Cardiac muscle cell (in vitro differentiated cells and primary cell): Measurements from ENCODE around the gene KDM2A. TPM values are rescaled to one million over a fixed set of nuclear protein-coding genes. Genes with fewer than 3 reads are reported as not detected.

ENCODE experiments used
- DNase-seq, 2 donors: peaks; one replicate each; pipeline versions ENCODE4 v3.0.0 to v3.0.0-alpha.2; 2010 to 2017; ENCODE audit warnings: low read depth in 1 of 2, low spot score in 1 of 2
- H3K27ac ChIP-seq: fragments of 200-600 bp; sonication (generic); 2 replicates; pipeline ENCODE4 v1.5.1; 2016
- H3K27me3 ChIP-seq: fragments of 200-600 bp; sonication (generic); 2 replicates; pipeline ENCODE4 v1.6.0; 2016; ENCODE audit warnings: control low read depth
- H3K36me3 ChIP-seq: fragments of 200-600 bp; sonication (generic); 2 replicates; pipeline ENCODE4 v1.5.1; 2016; ENCODE audit warnings: control low read depth
- H3K4me1 ChIP-seq: fragments of 200-600 bp; sonication (generic); 2 replicates; pipeline ENCODE4 v1.8.1; 2017; ENCODE audit warnings: low read depth, mild to moderate bottlenecking, mixed run types
- H3K4me3 ChIP-seq: fragments of 200-600 bp; sonication (generic); 2 replicates; pipeline ENCODE4 v1.5.1; 2016; ENCODE audit warnings: mild to moderate bottlenecking
- H3K9me3 ChIP-seq: fragments of 200-600 bp; sonication (generic); 2 replicates; pipeline ENCODE4 v1.5.1; 2017; ENCODE audit warnings: low read depth, mild to moderate bottlenecking, control low read depth
- CTCF ChIP-seq: IDR thresholded peaks from 2 replicates; pipeline ENCODE4 v1.5.1; 2012; ENCODE audit warnings: low read depth, mild to moderate bottlenecking, low read length
- polyA plus RNA-seq: library from polyadenylated mRNA; unstranded; fragments of >200 nt; fragmentation: Nextera tagmentation; extraction: Ambion mirVana; gene quantifications from 2 replicates; pipeline ENCODE4 v1.2.1, GENCODE V29; 2016
- total RNA-seq: library from RNA; depleted of rRNA; stranded (reverse); fragments of >200 nt; gene quantifications from 2 replicates; pipeline ENCODE4 v1.2.3, GENCODE V29; 2016

Gene KDM2A
- total and polyA plus RNA-seq, 2 experiments from 2014 or later, result 17.6 to 37.8 TPM

- Histone ChIP-seq H3K36me3 (no peaks in the 10 kb centered on the region), H3K27me3 (no peaks in the 10 kb centered on the region), H3K9me3 (no peaks in the 10 kb centered on the region), H3K4me3 (no peak overlapping the region), H3K27ac (no peak overlapping the region), H3K4me1 (no peaks in the 10 kb centered on the region)
- DNase-seq, result no peak
- TF ChIP-seq CTCF, result no peak
Observed at GRCh38 chr11:67095214-67095507, 23.9 kb upstream of the KDM2A start.

GRCh38 chr11:67098799-67099429 is 20.1 kb upstream of the KDM2A start:
- Histone ChIP-seq H3K9me3 (no peaks in the 10 kb centered on the region), H3K4me3 (no peak overlapping the region), H3K36me3 (no peaks in the 10 kb centered on the region), H3K27ac (no peak overlapping the region), H3K27me3 (no peaks in the 10 kb centered on the region), H3K4me1 (no peaks in the 10 kb centered on the region)
- DNase-seq, result no peak
- TF ChIP-seq CTCF, result no peak

- Histone ChIP-seq H3K36me3 (no peaks in the 10 kb centered on the region), H3K9me3 (no peaks in the 10 kb centered on the region), H3K27me3 (no peaks in the 10 kb centered on the region), H3K4me1 (no peaks in the 10 kb centered on the region), H3K27ac (no peak overlapping the region), H3K4me3 (no peak overlapping the region)
- TF ChIP-seq CTCF, result no peak
- no peak for DNase-seq
Observed at GRCh38 chr11:67099831-67100324, 19.2 kb upstream of the KDM2A start.

- Histone ChIP-seq H3K27me3 (no peaks in the 10 kb centered on the region), H3K9me3 (no peaks in the 10 kb centered on the region), H3K4me3 (no peak overlapping the region), H3K4me1 (no peaks in the 10 kb centered on the region), H3K27ac (no peak overlapping the region), H3K36me3 (no peaks in the 10 kb centered on the region)
- no peak for TF ChIP-seq CTCF
- no peak for DNase-seq
Observed at GRCh38 chr11:67102664-67103063, 16.4 kb upstream of the KDM2A start.

- H3K9me3 ChIP-seq, result no peaks in the 10 kb centered on the region
- no peak overlapping the region for H3K27ac ChIP-seq
- no peak overlapping the region for H3K4me3 ChIP-seq
- no peaks in the 10 kb centered on the region for H3K27me3 ChIP-seq
- no peaks in the 10 kb centered on the region for H3K36me3 ChIP-seq
- no peaks in the 10 kb centered on the region for H3K4me1 ChIP-seq
- no peak for DNase-seq
- TF ChIP-seq CTCF, result no peak
Observed at GRCh38 chr11:67105964-67106363, 13.1 kb upstream of the KDM2A start.
